Gastrocnemius medialis (tissue), 4 donors: ENCODE results near the gene CCDC78. TPM values are rescaled to one million over a fixed set of nuclear protein-coding genes. Genes with fewer than 3 reads are reported as not detected.

Experiments used
- ATAC-seq, 2 donors: fragments of 150-250 bp; one replicate each; pipeline ENCODE4 v1.9.1; 2016
- DNase-seq, 2 donors: peaks; one replicate each; pipeline ENCODE4 v3.0.0-alpha.2; 2019
- H3K27ac ChIP-seq, 4 donors: fragments of 200-600 bp; sonication (generic); 1 replicate in 1 of 4; 2 replicates in 3 of 4; pipeline ENCODE4 v1.5.1; 2016 to 2018; ENCODE audit warnings: mild to moderate bottlenecking in 2 of 4, moderate library complexity in 1 of 4
- H3K27me3 ChIP-seq, 3 donors: fragments of 200-600 bp; sonication (generic) in 2 of 3; 1 replicate in 1 of 3; 2 replicates in 2 of 3; pipeline versions ENCODE4 v1.5.1 to v1.6.0; 2016 to 2019; ENCODE audit warnings: mild to moderate bottlenecking in 1 of 3, moderate library complexity in 1 of 3
- H3K36me3 ChIP-seq, 2 donors: fragments of 200-600 bp; sonication (generic) in 1 of 2; one replicate each; pipeline ENCODE4 v1.5.1; 2017 to 2018
- H3K4me1 ChIP-seq, 2 donors: fragments of 200-600 bp; sonication (generic) in 1 of 2; one replicate each; pipeline ENCODE4 v1.5.1; 2016 to 2017; ENCODE audit warnings: mild to moderate bottlenecking in 2 of 2
- H3K4me3 ChIP-seq, 4 donors: fragments of 200-600 bp; sonication (generic) in 3 of 4; 1 replicate in 1 of 4; 2 replicates in 3 of 4; pipeline ENCODE4 v1.5.1; 2016 to 2019; ENCODE audit warnings: mild to moderate bottlenecking in 2 of 4
- H3K9me3 ChIP-seq, 3 donors: fragments of 200-600 bp; sonication (generic) in 2 of 3; 1 replicate in 1 of 3; 2 replicates in 2 of 3; pipeline ENCODE4 v1.5.1; 2016 to 2019
- POLR2A ChIP-seq, 2 donors: fragments of 450-650 bp; IDR thresholded peaks; one replicate each; pipeline ENCODE4 v1.6.1; 2017; ENCODE audit warnings: antibody characterized with exemption in 2 of 2, mild to moderate bottlenecking in 2 of 2, moderate library complexity in 2 of 2
- in situ Hi-C, 4 donors: fragments of 200-750 bp; cut with MboI; loops; one replicate each; pipeline versions ENCODE4 v1.15.0 to v1.8.0; 2017; ENCODE audit warnings: low sequenced_read_pairs in 4 of 4
- intact Hi-C: fragments of 100-400 bp; cut with DNase I; formaldehyde crosslinking; loops from one replicate; pipeline ENCODE4 v1.15.1; 2023; ENCODE audit warnings: low total_unique reads
- total RNA-seq, 4 donors: library from RNA; depleted of rRNA; stranded (reverse); fragments of >200 nt; gene quantifications; one replicate each; pipeline versions ENCODE4 v1.1.0 to v1.2.3, GENCODE V29; 2016
- TF ChIP-seq, protein P1 (sequence below), 5 experiments: fragments of 450-650 bp in 3 of 5; fragments of 200-600 bp in 2 of 5; sonication (generic) in 2 of 5; IDR thresholded peaks in 4 of 5; conservative IDR thresholded peaks in 1 of 5; 1 replicate in 4 of 5; 2 replicates in 1 of 5; pipeline ENCODE4 v1.5.1; 2016 to 2019; ENCODE audit warnings: antibody characterized with exemption in 5 of 5, mild to moderate bottlenecking in 3 of 5, moderate library complexity in 3 of 5

Gene CCDC78
- total RNA-seq, 4 donors from 2014 or later, result not detected

DNA sequence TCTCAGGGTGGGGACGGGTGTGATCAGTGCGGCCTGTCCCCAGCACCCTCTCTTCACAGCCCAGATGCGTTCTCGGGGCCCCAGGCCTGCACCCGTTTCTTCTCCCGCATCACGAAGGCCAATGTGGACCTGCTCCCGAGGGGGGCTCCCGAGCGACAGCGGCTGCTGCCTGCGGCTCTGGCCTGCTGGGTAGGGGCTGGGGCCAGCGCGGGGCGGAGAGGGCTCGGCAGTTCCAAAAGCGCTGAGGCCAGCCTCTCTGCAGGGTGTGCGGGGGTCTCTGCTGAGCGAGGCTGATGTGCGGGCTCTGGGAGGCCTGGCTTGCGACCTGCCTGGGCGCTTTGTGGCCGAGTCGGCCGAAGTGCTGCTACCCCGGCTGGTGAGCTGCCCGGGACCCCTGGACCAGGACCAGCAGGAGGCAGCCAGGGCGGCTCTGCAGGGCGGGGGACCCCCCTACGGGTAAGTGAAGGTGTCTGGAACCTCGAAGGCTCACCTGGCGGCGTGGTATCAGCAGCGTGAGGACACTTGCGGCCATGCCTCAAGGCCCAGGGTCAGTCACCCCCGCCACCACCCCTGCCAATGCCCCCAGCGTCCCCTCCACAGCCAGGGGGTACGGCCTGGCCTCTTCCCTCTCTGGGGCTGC, 38.7 kb upstream of the CCDC78 start:
- H3K36me3 ChIP-seq, result no peaks in the 10 kb centered on the region
- no peak overlapping the region for H3K4me3 ChIP-seq
- peaks cover 6 to 27% (median 15%) of the 10 kb centered on the region in 3 donors for H3K27me3 ChIP-seq
- no peaks in the 10 kb centered on the region for H3K9me3 ChIP-seq
- ATAC-seq, result no peak
- intact Hi-C loops (no loop called here), in situ Hi-C loops (no loop called here)
- H3K27ac ChIP-seq, result no peak overlapping the region
- no peak for TF ChIP-seq POLR2A (IDR thresholded peaks at IDR 0.05)
- TF ChIP-seq, protein P1, sequence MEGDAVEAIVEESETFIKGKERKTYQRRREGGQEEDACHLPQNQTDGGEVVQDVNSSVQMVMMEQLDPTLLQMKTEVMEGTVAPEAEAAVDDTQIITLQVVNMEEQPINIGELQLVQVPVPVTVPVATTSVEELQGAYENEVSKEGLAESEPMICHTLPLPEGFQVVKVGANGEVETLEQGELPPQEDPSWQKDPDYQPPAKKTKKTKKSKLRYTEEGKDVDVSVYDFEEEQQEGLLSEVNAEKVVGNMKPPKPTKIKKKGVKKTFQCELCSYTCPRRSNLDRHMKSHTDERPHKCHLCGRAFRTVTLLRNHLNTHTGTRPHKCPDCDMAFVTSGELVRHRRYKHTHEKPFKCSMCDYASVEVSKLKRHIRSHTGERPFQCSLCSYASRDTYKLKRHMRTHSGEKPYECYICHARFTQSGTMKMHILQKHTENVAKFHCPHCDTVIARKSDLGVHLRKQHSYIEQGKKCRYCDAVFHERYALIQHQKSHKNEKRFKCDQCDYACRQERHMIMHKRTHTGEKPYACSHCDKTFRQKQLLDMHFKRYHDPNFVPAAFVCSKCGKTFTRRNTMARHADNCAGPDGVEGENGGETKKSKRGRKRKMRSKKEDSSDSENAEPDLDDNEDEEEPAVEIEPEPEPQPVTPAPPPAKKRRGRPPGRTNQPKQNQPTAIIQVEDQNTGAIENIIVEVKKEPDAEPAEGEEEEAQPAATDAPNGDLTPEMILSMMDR (IDR thresholded peaks at IDR 0.05 in 4 of 5, conservative IDR thresholded peaks at IDR 0.05 in 1 of 5), result no peak
- H3K4me1 ChIP-seq, result no peaks in the 10 kb centered on the region
- no peak for DNase-seq

DNA sequence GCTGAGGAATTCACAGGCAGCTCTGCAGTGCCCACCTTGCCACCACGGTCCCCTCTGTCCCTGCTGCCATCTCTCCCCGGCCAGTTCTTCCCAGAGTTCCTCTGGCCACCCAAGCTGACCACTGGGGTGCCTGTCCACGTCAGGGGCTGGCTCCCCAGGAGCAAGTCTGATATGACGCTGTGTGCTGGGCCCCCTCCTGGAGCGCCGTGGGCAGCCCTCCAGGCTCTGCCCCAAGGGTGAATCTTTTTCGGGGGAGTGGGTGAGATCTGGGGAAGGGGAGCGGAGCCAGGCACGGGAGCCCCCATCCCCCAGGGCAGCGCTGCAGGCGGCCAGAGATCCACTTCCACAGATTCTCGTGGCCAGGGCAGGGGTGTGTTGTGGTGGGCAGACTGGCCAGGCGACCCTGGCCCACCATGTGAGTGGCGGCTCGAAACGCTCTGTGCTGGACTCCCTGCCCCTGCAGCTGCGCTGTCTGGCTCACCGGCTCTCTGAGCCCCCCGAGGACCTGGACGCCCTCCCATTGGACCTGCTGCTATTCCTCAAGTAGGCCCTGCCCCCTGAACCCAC, 38.0 kb upstream of the CCDC78 start:
- peaks cover 0 to 27% (median 15%) of the 10 kb centered on the region in 3 donors for H3K27me3 ChIP-seq
- in situ Hi-C loops, result no loop called here

DNA sequence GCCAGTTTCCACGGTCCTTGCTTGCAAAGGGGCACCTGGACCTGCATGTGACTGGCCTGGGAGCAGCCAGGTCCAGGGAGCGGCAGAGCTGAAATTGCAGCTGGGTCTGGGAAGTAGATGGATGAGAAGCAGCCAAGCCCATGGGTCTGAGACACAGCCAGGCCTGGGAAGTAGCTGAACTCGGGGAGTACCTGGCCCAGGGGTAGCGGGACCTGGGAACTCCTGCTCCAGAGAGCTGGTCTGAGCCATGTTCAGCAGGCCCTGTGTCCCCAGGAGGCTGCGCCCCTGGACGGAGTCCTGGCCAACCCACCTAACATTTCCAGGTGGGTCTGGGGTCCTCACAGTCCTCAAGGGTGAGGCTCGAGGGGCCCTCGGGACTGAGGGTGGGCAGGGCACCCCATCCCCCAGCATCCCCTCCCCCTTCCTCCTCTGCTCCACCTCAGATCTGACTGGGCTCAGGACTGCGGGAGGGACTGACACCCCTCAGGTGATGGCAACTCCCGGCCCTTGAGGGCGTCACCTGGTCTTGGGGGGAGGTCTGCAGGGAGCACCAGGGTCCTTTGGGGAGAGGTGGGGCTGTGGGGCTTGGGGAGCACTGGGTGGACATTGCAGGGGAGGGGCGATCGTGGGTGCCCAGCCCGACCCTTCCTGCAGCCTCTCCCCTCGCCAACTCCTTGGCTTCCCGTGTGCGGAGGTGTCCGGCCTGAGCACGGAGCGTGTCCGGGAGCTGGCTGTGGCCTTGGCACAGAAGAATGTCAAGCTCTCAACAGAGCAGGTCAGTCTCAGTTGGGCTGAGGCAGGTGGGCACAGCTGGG, 37.3 kb upstream of the CCDC78 start:
- intact Hi-C loops, result no loop called here
- peaks cover 0 to 24% (median 15%) of the 10 kb centered on the region in 3 donors for H3K27me3 ChIP-seq
- no peak for ATAC-seq

More for the DNA sequence above, 38.0 kb upstream of the CCDC78 start:
- intact Hi-C loops, result no loop called here
- no peak overlapping the region for H3K27ac ChIP-seq
- DNase-seq (no peak), ATAC-seq (no peak)
- H3K36me3 ChIP-seq, result no peaks in the 10 kb centered on the region
- no peak overlapping the region for H3K4me3 ChIP-seq
- TF ChIP-seq, protein P1 (IDR thresholded peaks at IDR 0.05 in 4 of 5, conservative IDR thresholded peaks at IDR 0.05 in 1 of 5), result no peak
- TF ChIP-seq POLR2A (IDR thresholded peaks at IDR 0.05), result no peak
- H3K4me1 ChIP-seq, result no peaks in the 10 kb centered on the region
- H3K9me3 ChIP-seq, result no peaks in the 10 kb centered on the region

DNA sequence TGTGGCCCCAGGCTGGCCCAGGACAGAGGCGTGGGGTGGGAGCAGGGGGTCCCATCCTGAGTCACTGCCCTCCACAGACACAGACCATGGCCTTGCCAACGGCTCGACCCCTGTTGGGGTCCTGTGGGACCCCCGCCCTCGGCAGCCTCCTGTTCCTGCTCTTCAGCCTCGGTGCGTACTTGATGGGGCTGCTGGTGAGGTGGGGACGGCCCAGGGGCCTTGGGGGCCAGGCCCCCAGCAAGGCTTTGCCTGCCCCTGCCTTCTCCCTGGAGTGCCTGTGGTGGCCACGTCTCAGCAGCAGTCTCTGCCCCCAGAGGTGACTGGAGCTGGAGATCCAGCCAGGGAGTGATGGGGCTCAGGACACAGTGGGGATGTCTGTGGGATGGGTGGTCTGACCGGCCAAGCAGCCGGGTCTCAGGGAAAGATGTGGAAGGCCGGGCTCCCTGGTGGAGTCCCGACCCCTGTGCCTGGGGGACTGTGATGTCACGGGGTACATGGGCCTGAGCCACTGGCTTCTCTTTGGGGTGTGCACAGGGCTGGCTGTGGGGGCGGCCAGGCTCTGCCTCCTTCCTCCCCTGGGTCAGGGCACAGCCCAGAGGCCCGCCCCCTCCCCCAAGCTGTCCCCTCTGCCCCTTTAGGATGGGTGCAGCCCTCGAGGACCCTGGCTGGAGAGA, 36.5 kb upstream of the CCDC78 start:
- no peak overlapping the region for H3K27ac ChIP-seq
- DNase-seq (no peak), ATAC-seq (no peak)
- no peak overlapping the region for H3K4me3 ChIP-seq
- no peaks in the 10 kb centered on the region for H3K9me3 ChIP-seq
- TF ChIP-seq, protein P1 (IDR thresholded peaks at IDR 0.05 in 4 of 5, conservative IDR thresholded peaks at IDR 0.05 in 1 of 5), result no peak
- no peak for TF ChIP-seq POLR2A (IDR thresholded peaks at IDR 0.05)
- no peaks in the 10 kb centered on the region for H3K4me1 ChIP-seq
- peaks cover 0 to 19% (median 15%) of the 10 kb centered on the region in 3 donors for H3K27me3 ChIP-seq
- in situ Hi-C loops, result no loop called here
- H3K36me3 ChIP-seq, result no peaks in the 10 kb centered on the region
- intact Hi-C loops, result no loop called here

More for the DNA sequence above, 37.3 kb upstream of the CCDC78 start:
- H3K4me1 ChIP-seq, result no peaks in the 10 kb centered on the region
- no peak for TF ChIP-seq POLR2A (IDR thresholded peaks at IDR 0.05)
- TF ChIP-seq, protein P1 (IDR thresholded peaks at IDR 0.05 in 4 of 5, conservative IDR thresholded peaks at IDR 0.05 in 1 of 5), result no peak
- H3K9me3 ChIP-seq, result no peaks in the 10 kb centered on the region
- no peak overlapping the region for H3K4me3 ChIP-seq
- no peaks in the 10 kb centered on the region for H3K36me3 ChIP-seq
- in situ Hi-C loops, result no loop called here
- H3K27ac ChIP-seq, result no peak overlapping the region
- DNase-seq, result no peak
